ENCODE results near the gene HECTD4. TPM values are rescaled to one million over a fixed set of nuclear protein-coding genes. Genes with fewer than 3 reads are reported as not detected.

HECTD4 gene
- total and polyA plus RNA-seq, 2 of the 4 experiments (the other 2 are of a cell fraction): 12.9 to 13.0 TPM

DNA sequence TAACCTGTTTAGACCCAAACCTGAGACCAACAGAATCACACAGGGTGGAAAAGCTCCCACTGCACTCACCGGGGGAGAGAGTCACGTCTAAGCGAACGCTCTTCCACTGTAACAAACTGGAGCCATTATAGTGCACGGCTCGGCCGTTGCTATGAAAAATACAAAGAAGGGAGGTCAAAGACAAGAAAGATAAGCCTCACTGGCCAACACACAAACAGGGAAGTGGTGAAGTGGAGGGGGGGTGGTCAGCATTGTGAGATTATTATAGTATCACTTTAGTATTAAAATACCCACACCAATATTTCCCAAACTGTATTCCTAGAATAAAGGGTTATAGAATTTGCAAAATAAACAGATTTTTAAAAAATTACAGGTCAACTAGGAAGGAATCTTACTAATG is 166.0 kb downstream of the HECTD4 start:
- intact Hi-C loops (cut with micrococcal nuclease) (no loop called here), in situ Hi-C loops (cut with MboI; ENCODE audit: low sequenced_read_pairs) (no loop called here), dilution Hi-C loops (cut with HindIII; ENCODE audit: low sequenced_read_pairs, unreplicated experiment) (no loop called here)
- H3K4me1 ChIP-seq (ENCODE audit: control insufficient read depth, insufficient read depth, low read length): peaks cover 2% of the 10 kb centered on the region; the same call in 1 of the 2 replicates
- H3K79me1 ChIP-seq (ENCODE audit: low read depth in 1 of 2, low read length in 2 of 2): no peaks in the 10 kb centered on the region
- no peak overlapping the region for H2AK9ac ChIP-seq (replicated peaks; ENCODE audit: low read depth, low read length, poor library complexity)
- H3K27ac ChIP-seq (ENCODE audit: insufficient read depth, low read length): no peak overlapping the region
- H3K36me3 ChIP-seq (ENCODE audit: control insufficient read depth, insufficient read depth, low read length): peaks cover 40% of the 10 kb centered on the region
- H3K23ac ChIP-seq (ENCODE audit: low read depth, low read length): no peak overlapping the region
- WGBS, 2 experiments (ENCODE audit: extremely low coverage in 2 of 2, insufficient read length in 1 of 2): no CpG with 5 or more reads among the region's 7 CpGs
- no peak overlapping the region for H2BK120ac ChIP-seq (ENCODE audit: low read depth, low read length)
- H2BK15ac ChIP-seq (ENCODE audit: low read depth, low read length): no peak overlapping the region
- H3K18ac ChIP-seq (ENCODE audit: low read depth, low read length): no peak overlapping the region
- no peak overlapping the region for H4K91ac ChIP-seq (ENCODE audit: insufficient read depth, low read depth, low read length)
- ChIA-PET CTCF (no interaction called here), POLR2A (ENCODE audit: unreplicated experiment) (no interaction called here)
- no peak overlapping the region for H4K8ac ChIP-seq (ENCODE audit: low read depth in 2 of 2, low read length in 2 of 2)
- no peaks in the 10 kb centered on the region for H3K27me3 ChIP-seq (ENCODE audit: control insufficient read depth, insufficient read depth, low read length)
- DNase-seq: no peak
- no peak overlapping the region for H4K5ac ChIP-seq (ENCODE audit: low read depth, low read length)
- no peak overlapping the region for H3K4ac ChIP-seq (ENCODE audit: low read depth, low read length)
- TF ChIP-seq MAFK (IDR thresholded peaks at IDR 0.05; ENCODE audit: low read depth, low read length) (no peak), CHD1 (IDR thresholded peaks at IDR 0.05; ENCODE audit: low read depth, low read length) (no peak), RCOR1 (IDR thresholded peaks at IDR 0.05; ENCODE audit: insufficient replicate concordance, low read length) (no peak)
- TF ChIP-seq, protein P1, sequence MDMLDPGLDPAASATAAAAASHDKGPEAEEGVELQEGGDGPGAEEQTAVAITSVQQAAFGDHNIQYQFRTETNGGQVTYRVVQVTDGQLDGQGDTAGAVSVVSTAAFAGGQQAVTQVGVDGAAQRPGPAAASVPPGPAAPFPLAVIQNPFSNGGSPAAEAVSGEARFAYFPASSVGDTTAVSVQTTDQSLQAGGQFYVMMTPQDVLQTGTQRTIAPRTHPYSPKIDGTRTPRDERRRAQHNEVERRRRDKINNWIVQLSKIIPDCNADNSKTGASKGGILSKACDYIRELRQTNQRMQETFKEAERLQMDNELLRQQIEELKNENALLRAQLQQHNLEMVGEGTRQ (IDR thresholded peaks at IDR 0.05; ENCODE audit: low read depth, low read length): no peak
- no peak overlapping the region for H3K4me2 ChIP-seq (ENCODE audit: low read depth, low read length)
- no peaks in the 10 kb centered on the region for H4K20me1 ChIP-seq (ENCODE audit: insufficient read depth, low read length)
- no peak for ATAC-seq (ENCODE audit: low read depth)
- H2BK5ac ChIP-seq (ENCODE audit: low read depth, low read length, poor library complexity, severe bottlenecking): no peak overlapping the region
- no peak overlapping the region for H2BK20ac ChIP-seq (ENCODE audit: low read depth, low read length)
- no peak overlapping the region for H3K56ac ChIP-seq (ENCODE audit: extremely low read depth, insufficient read depth, low read length)
- BruUV-seq (replicated peaks): no TSS peak
- H2AK5ac ChIP-seq (ENCODE audit: low read depth, low read length): no peak overlapping the region
- no peak overlapping the region for H3K14ac ChIP-seq (replicated peaks; ENCODE audit: low read depth, low read length)
- H3K4me3 ChIP-seq (ENCODE audit: insufficient read depth, low read depth, low read length): no peak overlapping the region
- H3K9me3 ChIP-seq (ENCODE audit: control insufficient read depth, insufficient read depth, low read length): no peaks in the 10 kb centered on the region
- H2AFZ ChIP-seq (replicated peaks; ENCODE audit: low read length, poor library complexity): no peak overlapping the region
- no peak overlapping the region for H3K9ac ChIP-seq (ENCODE audit: low read depth, low read length)
- H3K9me1 ChIP-seq (ENCODE audit: insufficient read depth, low read length): 0 out of 2 replicates have a peak, but pooled peaks cover 2% of the 10 kb centered on the region

Data from IMR-90 (cell line).